Right lobe of liver (tissue), 6 donors: Measurements from ENCODE around the gene ROCK2. TPM values are rescaled to one million over a fixed set of nuclear protein-coding genes. Genes with fewer than 3 reads are reported as not detected.

ENCODE experiments used
- ATAC-seq, 4 donors: fragments of 200-7000 bp; cut with Tn5 transposase; one replicate each; pipeline ENCODE4 v1.9.1; 2020; ENCODE audit warnings: mild to moderate bottlenecking in 4 of 4, moderate library complexity in 4 of 4
- DNase-seq, 3 donors: peaks; one replicate each; pipeline ENCODE4 v3.0.0-alpha.2; 2020
- H3K27ac ChIP-seq, 3 donors: fragments of 200-600 bp; one replicate each; pipeline ENCODE4 v1.8.0; 2022
- H3K27me3 ChIP-seq, 2 donors: fragments of 200-600 bp; one replicate each; pipeline ENCODE4 v1.8.0; 2022
- H3K36me3 ChIP-seq, 4 donors: fragments of 200-600 bp; sonication (generic) in 1 of 4; one replicate each; pipeline versions ENCODE4 v1.5.1 to v1.8.0; 2017 to 2022; ENCODE audit warnings: control low read depth in 1 of 4
- H3K4me1 ChIP-seq, 4 donors: fragments of 200-600 bp; sonication (generic) in 1 of 4; one replicate each; pipeline versions ENCODE4 v1.5.1 to v1.8.0; 2017 to 2022; ENCODE audit warnings: control low read depth in 1 of 4
- H3K4me3 ChIP-seq, 3 donors: fragments of 200-600 bp; one replicate each; pipeline ENCODE4 v1.8.0; 2022
- H3K9me3 ChIP-seq, 4 donors: fragments of 200-600 bp; sonication (generic) in 1 of 4; one replicate each; pipeline versions ENCODE4 v1.5.1 to v1.8.0; 2017 to 2022; ENCODE audit warnings: control low read depth in 1 of 4
- POLR2A ChIP-seq: fragments of 450-650 bp; IDR thresholded peaks from one replicate; pipeline ENCODE4 v1.6.1; 2017; ENCODE audit warnings: antibody characterized with exemption, mild to moderate bottlenecking
- WGBS: methylation state at CpG from one replicate; pipeline ENCODE4 v1.1.6; 2018; ENCODE audit warnings: low coverage, low lambda C conversion rate; ENCODE audit not compliant: insufficient coverage; ENCODE audit errors: missing lambda C conversion rate; 5-methylcytosine and 5-hydroxymethylcytosine counted together
- intact Hi-C, 2 donors: fragments of 100-400 bp; cut with DNase I; formaldehyde crosslinking; loops; one replicate each; pipeline versions ENCODE4 v1.11.2 to v1.14.1; 2022
- total RNA-seq, 6 experiments: library from RNA; depleted of rRNA in 2 of 6; stranded (reverse); fragments of >200 nt in 2 of 6; fragmentation: NEBNext Ultra II Directional in 3 of 6; extraction: Animal tissue kit (Norgen Biotek cat#: 25700) in 3 of 6; gene quantifications; one replicate each; pipeline versions ENCODE4 v1.1.0 to v1.2.4, GENCODE V29; 2016 to 2023
- TF ChIP-seq, protein P1 (sequence below), 4 donors: fragments of 200-600 bp in 3 of 4; fragments of 450-650 bp in 1 of 4; IDR thresholded peaks; one replicate each; pipeline versions ENCODE4 v1.5.1 to v1.8.0; 2016 to 2022; ENCODE audit warnings: antibody characterized with exemption in 4 of 4, mild to moderate bottlenecking in 2 of 4
- donor health status: DM: no; HTN: yes; CAD: no.
- donor health status: DM: no; HTN: no; CAD: no.
- donor health status: DM: no; HTN: no; CAD: no.
- donor health status: DM: no; HTN: yes; CAD: no.
- donor health status: DM: no; HTN: yes; CAD: no.

ROCK2 gene
- total RNA-seq, 6 experiments from 2014 or later = 11.6 to 23.9 (median 19.8) TPM

DNA sequence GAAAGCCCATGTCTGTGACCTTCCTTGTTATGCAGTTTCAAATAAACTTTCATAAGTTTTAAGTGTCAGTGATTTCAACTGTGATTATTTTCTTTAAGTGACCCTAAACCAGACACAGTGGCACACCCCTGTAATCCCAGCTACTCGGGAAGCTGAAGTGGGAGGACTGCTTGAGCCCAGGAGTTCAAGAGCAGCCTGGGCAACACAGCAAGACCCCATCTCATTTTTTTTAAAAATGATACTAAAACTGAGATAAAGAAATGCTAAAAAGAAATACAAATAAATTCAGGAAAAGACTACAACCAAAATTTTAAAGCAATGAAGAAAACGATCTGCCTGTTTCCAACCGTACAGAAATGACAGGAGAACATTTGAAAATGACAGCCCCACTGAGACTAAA is 54.2 kb downstream of the ROCK2 start:
- no peaks in the 10 kb centered on the region for H3K27me3 ChIP-seq
- H3K9me3 ChIP-seq = no peaks in the 10 kb centered on the region
- ATAC-seq = no peak
- TF ChIP-seq POLR2A = no peak
- TF ChIP-seq, protein P1, sequence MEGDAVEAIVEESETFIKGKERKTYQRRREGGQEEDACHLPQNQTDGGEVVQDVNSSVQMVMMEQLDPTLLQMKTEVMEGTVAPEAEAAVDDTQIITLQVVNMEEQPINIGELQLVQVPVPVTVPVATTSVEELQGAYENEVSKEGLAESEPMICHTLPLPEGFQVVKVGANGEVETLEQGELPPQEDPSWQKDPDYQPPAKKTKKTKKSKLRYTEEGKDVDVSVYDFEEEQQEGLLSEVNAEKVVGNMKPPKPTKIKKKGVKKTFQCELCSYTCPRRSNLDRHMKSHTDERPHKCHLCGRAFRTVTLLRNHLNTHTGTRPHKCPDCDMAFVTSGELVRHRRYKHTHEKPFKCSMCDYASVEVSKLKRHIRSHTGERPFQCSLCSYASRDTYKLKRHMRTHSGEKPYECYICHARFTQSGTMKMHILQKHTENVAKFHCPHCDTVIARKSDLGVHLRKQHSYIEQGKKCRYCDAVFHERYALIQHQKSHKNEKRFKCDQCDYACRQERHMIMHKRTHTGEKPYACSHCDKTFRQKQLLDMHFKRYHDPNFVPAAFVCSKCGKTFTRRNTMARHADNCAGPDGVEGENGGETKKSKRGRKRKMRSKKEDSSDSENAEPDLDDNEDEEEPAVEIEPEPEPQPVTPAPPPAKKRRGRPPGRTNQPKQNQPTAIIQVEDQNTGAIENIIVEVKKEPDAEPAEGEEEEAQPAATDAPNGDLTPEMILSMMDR (IDR thresholded peaks at IDR 0.05) = no peak
- DNase-seq = no peak
- no peaks in the 10 kb centered on the region for H3K36me3 ChIP-seq
- H3K4me3 ChIP-seq = no peak overlapping the region
- intact Hi-C loops = no loop called here
- peaks cover 0 to 11% (median 0%) of the 10 kb centered on the region in 4 donors for H3K4me1 ChIP-seq
- WGBS = 77% methylated on average over 3 of the region's 3 CpGs
- H3K27ac ChIP-seq = no peak overlapping the region

DNA sequence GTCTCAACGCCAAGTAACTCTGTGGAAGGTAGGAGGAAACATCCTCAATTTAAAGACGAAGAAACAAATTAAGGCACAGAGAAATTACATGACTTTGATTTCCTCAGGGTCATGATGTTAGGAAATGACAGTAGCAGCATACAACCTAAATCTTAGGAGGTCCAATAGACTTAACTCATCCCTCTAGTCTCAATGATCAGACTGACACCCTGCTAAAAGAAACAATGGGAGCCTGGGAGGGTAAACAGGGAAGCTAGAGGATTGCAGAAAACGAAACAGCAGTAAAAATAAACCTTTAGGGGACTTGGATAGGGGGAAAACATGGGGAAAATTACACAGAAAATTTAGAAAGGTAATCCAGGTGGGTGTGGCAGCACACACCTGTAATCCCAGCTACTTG is 56.0 kb downstream of the ROCK2 start:
- ATAC-seq (no peak), DNase-seq (no peak)
- no peaks in the 10 kb centered on the region for H3K9me3 ChIP-seq
- TF ChIP-seq POLR2A = no peak
- TF ChIP-seq, protein P1 (IDR thresholded peaks at IDR 0.05) = no peak
- H3K4me1 ChIP-seq = peaks cover 0 to 11% (median 0%) of the 10 kb centered on the region in 4 donors
- H3K27me3 ChIP-seq = no peaks in the 10 kb centered on the region
- no peak overlapping the region for H3K4me3 ChIP-seq
- H3K36me3 ChIP-seq = peaks cover 0 to 5% (median 0%) of the 10 kb centered on the region in 4 donors
- WGBS = 61% methylated on average over 3 of the region's 3 CpGs
- intact Hi-C loops = no loop called here
- H3K27ac ChIP-seq = no peak overlapping the region

DNA sequence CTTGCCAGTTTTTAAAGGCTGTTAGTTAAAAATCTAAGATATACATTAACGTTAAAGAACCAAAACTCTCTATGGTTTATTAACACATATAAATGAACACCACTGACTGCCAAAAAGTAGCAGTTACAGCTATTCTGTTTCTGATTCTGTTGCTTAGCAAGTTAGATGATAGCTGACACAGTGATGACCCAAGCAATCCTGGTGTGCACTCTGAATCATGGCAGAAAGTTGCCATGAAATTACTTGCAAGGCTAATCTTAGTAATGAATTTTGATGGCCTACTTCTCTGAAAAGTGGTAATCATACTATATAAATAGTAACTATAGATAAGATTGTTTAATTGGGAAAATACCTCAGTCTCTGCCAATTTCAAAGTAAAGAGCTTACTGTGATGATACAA is 57.7 kb downstream of the ROCK2 start:
- WGBS = 79% methylated on average over 1 of the region's 1 CpG
- Histone ChIP-seq H3K4me1 (peaks cover 0 to 3% (median 0%) of the 10 kb centered on the region in 4 donors), H3K27ac (no peak overlapping the region), H3K27me3 (no peaks in the 10 kb centered on the region), H3K4me3 (no peak overlapping the region), H3K36me3 (peaks cover 0 to 5% (median 0%) of the 10 kb centered on the region in 4 donors), H3K9me3 (no peaks in the 10 kb centered on the region)
- intact Hi-C loops = no loop called here
- ATAC-seq (no peak), DNase-seq (no peak)
- no peak for TF ChIP-seq POLR2A
- TF ChIP-seq, protein P1 (IDR thresholded peaks at IDR 0.05) = no peak

DNA sequence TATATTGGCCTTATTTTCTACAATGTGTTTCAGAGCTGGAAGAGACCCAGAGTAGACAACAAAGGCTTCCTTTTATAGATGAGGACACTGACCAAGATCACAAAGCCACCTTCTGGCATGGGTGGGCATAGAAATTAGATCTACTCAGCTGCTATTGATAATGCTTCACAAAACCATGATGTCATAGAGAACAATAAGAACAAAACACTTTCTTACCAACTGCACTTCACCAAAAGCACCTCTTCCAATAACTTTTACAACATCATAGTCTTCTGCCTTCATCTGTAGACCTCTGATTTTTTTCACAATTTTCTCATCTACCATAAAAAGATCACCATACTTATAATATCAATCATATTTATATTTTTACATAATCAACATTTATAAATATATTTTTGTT is 58.1 kb downstream of the ROCK2 start:
- peaks cover 0 to 3% (median 0%) of the 10 kb centered on the region in 4 donors for H3K4me1 ChIP-seq
- H3K27ac ChIP-seq = no peak overlapping the region
- TF ChIP-seq POLR2A = no peak
- TF ChIP-seq, protein P1 (IDR thresholded peaks at IDR 0.05) = no peak
- intact Hi-C loops = no loop called here
- H3K36me3 ChIP-seq = peaks cover 0 to 5% (median 0%) of the 10 kb centered on the region in 4 donors
- DNase-seq = no peak
- ATAC-seq = no peak
- H3K4me3 ChIP-seq = no peak overlapping the region
- no peaks in the 10 kb centered on the region for H3K27me3 ChIP-seq
- H3K9me3 ChIP-seq = no peaks in the 10 kb centered on the region

DNA sequence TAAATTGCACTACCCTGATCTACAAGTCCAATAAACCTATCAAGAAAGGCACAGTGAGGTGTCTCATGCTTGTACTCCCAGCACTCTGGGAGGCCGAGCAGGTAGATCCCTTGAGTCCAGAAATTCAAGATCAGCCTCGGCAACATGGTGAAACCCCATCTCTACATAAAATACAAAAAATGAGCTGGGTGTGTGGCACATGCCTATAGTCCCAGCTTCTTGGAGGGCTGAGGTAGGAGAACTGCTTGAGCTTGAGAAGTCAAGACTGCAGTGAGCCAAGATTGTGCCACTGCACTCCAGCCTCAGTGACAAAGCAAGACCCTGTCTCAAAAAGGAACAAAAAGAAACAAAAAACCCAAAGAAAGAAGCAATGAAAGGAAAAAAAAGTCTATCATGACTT is 58.9 kb downstream of the ROCK2 start:
- H3K9me3 ChIP-seq = no peaks in the 10 kb centered on the region
- intact Hi-C loops = no loop called here
- H3K4me1 ChIP-seq = peaks cover 0 to 3% (median 0%) of the 10 kb centered on the region in 4 donors
- no peak for DNase-seq
- H3K36me3 ChIP-seq = peaks cover 0 to 5% (median 0%) of the 10 kb centered on the region in 4 donors
- no peak for ATAC-seq
- H3K27me3 ChIP-seq = no peaks in the 10 kb centered on the region
- H3K4me3 ChIP-seq = no peak overlapping the region
- 94% methylated on average over 2 of the region's 2 CpGs for WGBS
- TF ChIP-seq POLR2A = no peak
- TF ChIP-seq, protein P1 (IDR thresholded peaks at IDR 0.05) = no peak
- no peak overlapping the region for H3K27ac ChIP-seq
